HG03196 (cell line): ENCODE data around the gene NTMT1.

Experiments
- ATAC-seq: cut with Tn5 transposase; IDR thresholded peaks from one replicate; pipeline ENCODE4 v1.9.1; 2021; ENCODE audit not compliant: unreplicated experiment

The NTMT1 gene

GRCh38 chr9:129596541-129597331 is 29.2 kb upstream of the NTMT1 start:
- no peak for ATAC-seq

GRCh38 chr9:129597355-129598088 is 28.4 kb upstream of the NTMT1 start:
- no peak for ATAC-seq

GRCh38 chr9:129598089-129598596 is 27.8 kb upstream of the NTMT1 start:
- ATAC-seq = no peak

- no peak for ATAC-seq
Observed at GRCh38 chr9:129601082-129601674, 24.8 kb upstream of the NTMT1 start.

GRCh38 chr9:129602598-129603415 is 23.2 kb upstream of the NTMT1 start:
- no peak for ATAC-seq

GRCh38 chr9:129604056-129604765 is 21.8 kb upstream of the NTMT1 start:
- ATAC-seq = no peak

GRCh38 chr9:129604766-129605163 is 21.2 kb upstream of the NTMT1 start:
- no peak for ATAC-seq

- ATAC-seq = no peak
Observed at GRCh38 chr9:129606161-129607026, 19.6 kb upstream of the NTMT1 start.

GRCh38 chr9:129607027-129607387 is 19.0 kb upstream of the NTMT1 start:
- no peak for ATAC-seq

- ATAC-seq = no peak
Observed at GRCh38 chr9:129608561-129609481, 17.1 kb upstream of the NTMT1 start.

GRCh38 chr9:129609486-129610212 is 16.3 kb upstream of the NTMT1 start:
- ATAC-seq = no peak

GRCh38 chr9:129610213-129610472 is 15.8 kb upstream of the NTMT1 start:
- no peak for ATAC-seq

GRCh38 chr9:129610473-129611306 is 15.3 kb upstream of the NTMT1 start:
- ATAC-seq = no peak

- no peak for ATAC-seq
Observed at GRCh38 chr9:129611307-129611800, 14.6 kb upstream of the NTMT1 start.

- ATAC-seq = no peak
Observed at GRCh38 chr9:129612123-129612522, 13.8 kb upstream of the NTMT1 start.

GRCh38 chr9:129612815-129613519 is 13.0 kb upstream of the NTMT1 start:
- no peak for ATAC-seq
